H1 (cell line): ENCODE data around the gene GHRL. TPM values are rescaled to one million over a fixed set of nuclear protein-coding genes. Genes with fewer than 3 reads are reported as not detected.

ENCODE experiments used
- PHF8 ChIP-seq: fragments of 200-600 bp; sonication (generic); conservative IDR thresholded peaks from 2 replicates; pipeline ENCODE4 v1.7.1; 2012; ENCODE audit warnings: low read depth, mild to moderate bottlenecking, inconsistent platforms, low read length, moderate library complexity
- POU5F1 ChIP-seq: IDR thresholded peaks from 2 replicates; pipeline ENCODE4 v1.6.1; 2011; ENCODE audit warnings: low read depth, mild to moderate bottlenecking, low read length, moderate library complexity
- SP4 ChIP-seq: IDR thresholded peaks from 2 replicates; pipeline ENCODE4 v1.6.1; 2012; ENCODE audit warnings: low read length, inconsistent platforms
- polyA plus RNA-seq, 7 experiments: library from polyadenylated mRNA; depleted of rRNA in 3 of 7; stranded (reverse) in 5 of 7; unstranded in 2 of 7; fragments of >200 nt in 5 of 7; fragments of 200-250 nt in 2 of 7; gene quantifications; 1 replicate in 5 of 7; 2 replicates in 1 of 7; 4 replicates in 1 of 7; pipeline versions ENCODE4 v1.2.1 to v1.2.3, GENCODE V29; 2011 to 2013; ENCODE audit warnings: missing spikeins in 2 of 7, mixed read lengths in 2 of 7
- total RNA-seq: library from RNA; stranded (reverse); fragmentation: NEBNext Ultra II Directional; extraction: Animal tissue kit (Norgen Biotek cat#: 25700); gene quantifications from 2 replicates; pipeline ENCODE4 v1.2.1, GENCODE V29; 2021
- TF ChIP-seq, protein P1 (sequence below), 3 experiments: IDR thresholded peaks; 1 replicate in 2 of 3; 2 replicates in 1 of 3; pipeline versions ENCODE4 v1.5.1 to v1.6.1; 2011; ENCODE audit warnings: low read length in 3 of 3, mild to moderate bottlenecking in 3 of 3, inconsistent platforms in 2 of 3, low read depth in 1 of 3, moderate library complexity in 1 of 3; ENCODE audit not compliant: insufficient read depth in 1 of 3; ENCODE audit errors: control extremely low read depth in 1 of 3

GHRL gene
- total and polyA plus RNA-seq, 2 of the 8 experiments (the other 6 are each of a cell fraction or from before 2014, with no cell fraction given), result 0.32 to 0.35 TPM

DNA sequence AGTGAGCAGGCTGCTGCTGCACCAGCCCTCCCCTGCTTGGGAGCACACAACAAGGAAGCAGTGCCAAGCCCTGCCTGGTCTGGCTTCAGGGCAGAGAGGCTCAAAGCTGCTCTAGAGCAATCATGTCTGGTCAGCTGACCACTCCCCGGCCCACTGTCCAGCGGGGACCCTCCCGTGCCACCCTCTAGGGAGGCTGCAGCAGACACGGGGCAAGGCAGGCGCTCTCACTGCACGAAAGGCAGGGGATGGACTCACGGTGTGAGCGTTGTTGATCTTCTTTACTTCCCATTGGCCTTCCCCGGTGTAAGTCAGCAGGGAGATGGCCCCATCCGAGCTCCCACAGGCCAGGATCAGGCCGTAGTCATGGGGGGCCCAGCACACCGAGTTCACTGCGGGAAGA, 19.0 kb upstream of the GHRL start (continued):
- no peak for TF ChIP-seq PHF8
- TF ChIP-seq, protein P1, sequence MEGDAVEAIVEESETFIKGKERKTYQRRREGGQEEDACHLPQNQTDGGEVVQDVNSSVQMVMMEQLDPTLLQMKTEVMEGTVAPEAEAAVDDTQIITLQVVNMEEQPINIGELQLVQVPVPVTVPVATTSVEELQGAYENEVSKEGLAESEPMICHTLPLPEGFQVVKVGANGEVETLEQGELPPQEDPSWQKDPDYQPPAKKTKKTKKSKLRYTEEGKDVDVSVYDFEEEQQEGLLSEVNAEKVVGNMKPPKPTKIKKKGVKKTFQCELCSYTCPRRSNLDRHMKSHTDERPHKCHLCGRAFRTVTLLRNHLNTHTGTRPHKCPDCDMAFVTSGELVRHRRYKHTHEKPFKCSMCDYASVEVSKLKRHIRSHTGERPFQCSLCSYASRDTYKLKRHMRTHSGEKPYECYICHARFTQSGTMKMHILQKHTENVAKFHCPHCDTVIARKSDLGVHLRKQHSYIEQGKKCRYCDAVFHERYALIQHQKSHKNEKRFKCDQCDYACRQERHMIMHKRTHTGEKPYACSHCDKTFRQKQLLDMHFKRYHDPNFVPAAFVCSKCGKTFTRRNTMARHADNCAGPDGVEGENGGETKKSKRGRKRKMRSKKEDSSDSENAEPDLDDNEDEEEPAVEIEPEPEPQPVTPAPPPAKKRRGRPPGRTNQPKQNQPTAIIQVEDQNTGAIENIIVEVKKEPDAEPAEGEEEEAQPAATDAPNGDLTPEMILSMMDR (IDR thresholded peaks at IDR 0.05; ENCODE audit: control extremely low read depth in 1 of 3, insufficient read depth in 1 of 3, low read depth in 1 of 3, low read length in 3 of 3), result no peak
- no peak for TF ChIP-seq POU5F1
- TF ChIP-seq SP4, result no peak
